GM12891 (cell line): ENCODE measurements around the gene UQCRH.

Source experiments
- POLR2A ChIP-seq: IDR thresholded peaks from 2 replicates; pipeline ENCODE4 v1.6.1; 2011; ENCODE audit warnings: low read depth, low read length, control low read depth
- POLR2AphosphoS5 ChIP-seq: IDR thresholded peaks from 2 replicates; pipeline ENCODE4 v1.6.1; 2011; ENCODE audit warnings: low read depth, low read length, control low read depth
- TAF1 ChIP-seq: IDR thresholded peaks from 2 replicates; pipeline ENCODE4 v1.6.1; 2011; ENCODE audit warnings: low read depth, low read length, control low read depth

GRCh38 chr1:46254668-46255067 is 48.8 kb upstream of the UQCRH start:
- TF ChIP-seq POLR2AphosphoS5 (no peak), TAF1 (no peak), POLR2A (no peak)
